K562 (cell line): ENCODE results near the gene CTDSPL2. TPM values are rescaled to one million over a fixed set of nuclear protein-coding genes. Genes with fewer than 3 reads are reported as not detected.
A peak's percentile ranks its signal among the peaks of the same experiment; 100 is the strongest.

Experiments
- ARHGAP35 ChIP-seq: fragments of 450-650 bp; IDR thresholded peaks from 2 replicates; pipeline ENCODE4 v1.6.1; 2018; ENCODE audit not compliant: partially characterized antibody
- CBX1 ChIP-seq: sonication (generic); IDR thresholded peaks from 2 replicates; pipeline ENCODE4 v1.6.1; 2016; ENCODE audit warnings: antibody characterized with exemption, low read depth, mild to moderate bottlenecking
- CHAMP1 ChIP-seq: fragments of 450-650 bp; IDR thresholded peaks from 2 replicates; pipeline ENCODE4 v1.6.1; 2016; ENCODE audit warnings: mild to moderate bottlenecking
- CREM ChIP-seq: IDR thresholded peaks from 2 replicates; pipeline ENCODE4 v1.6.1; 2014; ENCODE audit warnings: antibody characterized with exemption, low read depth
- ETS2 ChIP-seq: IDR thresholded peaks from 2 replicates; pipeline ENCODE4 v1.6.1; 2016; ENCODE audit warnings: borderline replicate concordance, missing genetic modification characterization, mild to moderate bottlenecking, moderate library complexity, missing compliant biosample characterization; ENCODE audit not compliant: poor library complexity, severe bottlenecking
- FOXA3 ChIP-seq, 2 experiments: fragments of 450-650 bp in 1 of 2; sonication (generic) in 1 of 2; formaldehyde crosslinking; IDR thresholded peaks in 1 of 2; conservative IDR thresholded peaks in 1 of 2; 2 replicates each; pipeline versions ENCODE4 v1.4.0 to v1.8.0; 2020 to 2022; ENCODE audit warnings: mild to moderate bottlenecking in 2 of 2, missing genetic modification reagents in 1 of 2
- FOXO4 ChIP-seq: fragments of 450-650 bp; formaldehyde crosslinking; IDR thresholded peaks from 2 replicates; pipeline ENCODE4 v1.4.0; 2020; ENCODE audit warnings: mild to moderate bottlenecking, moderate library complexity
- HNRNPL ChIP-seq: fragments of 200-400 bp; formaldehyde crosslinking; IDR thresholded peaks from 2 replicates; pipeline ENCODE4 v1.6.1; 2017; ENCODE audit warnings: low read depth, mild to moderate bottlenecking, low read length
- KAT2B ChIP-seq: IDR thresholded peaks from one replicate; pipeline ENCODE4 v1.6.1; 2012; ENCODE audit warnings: low read depth, mild to moderate bottlenecking, control low read depth, inconsistent platforms, low read length, moderate library complexity
- PHB2 ChIP-seq: fragments of 450-650 bp; IDR thresholded peaks from 2 replicates; pipeline ENCODE4 v1.6.1; 2017; ENCODE audit warnings: low read depth
- SP2 ChIP-seq: IDR thresholded peaks from 2 replicates; pipeline ENCODE4 v1.6.1; 2011; ENCODE audit warnings: mild to moderate bottlenecking, low read depth, low read length, moderate library complexity; ENCODE audit not compliant: poor library complexity, severe bottlenecking; ENCODE audit errors: extremely low read depth
- SREBF2 ChIP-seq: sonication (generic); formaldehyde crosslinking; IDR thresholded peaks from 2 replicates; pipeline ENCODE4 v1.4.0; 2020; ENCODE audit warnings: mild to moderate bottlenecking, missing genetic modification reagents
- SRSF3 ChIP-seq: fragments of 200-400 bp; formaldehyde crosslinking; IDR thresholded peaks from 2 replicates; pipeline ENCODE4 v1.6.1; 2016; ENCODE audit warnings: mild to moderate bottlenecking, low read length, moderate library complexity; ENCODE audit not compliant: insufficient read depth
- TFE3 ChIP-seq: fragments of 450-650 bp; formaldehyde crosslinking; IDR thresholded peaks from 2 replicates; pipeline ENCODE4 v1.4.0; 2020; ENCODE audit warnings: mild to moderate bottlenecking, mixed read lengths
- ZNF655 ChIP-seq: fragments of 250-450 bp; sonication (Bioruptor Pico); IDR thresholded peaks from 2 replicates; pipeline ENCODE4 v1.5.0; 2021
- polyA plus RNA-seq, 8 experiments: library from polyadenylated mRNA; depleted of rRNA in 4 of 8; stranded (reverse) in 5 of 8; unstranded in 3 of 8; fragments of >200 nt; fragmentation: Nextera tagmentation in 2 of 8; fragmentation: Illumina TruSeq in 1 of 8; extraction: Ambion mirVana in 2 of 8; extraction: Trizol in 1 of 8; gene quantifications; 2 replicates each; pipeline versions ENCODE4 v1.2.1 to v1.2.3, GENCODE V29; 2011 to 2014; ENCODE audit warnings: inconsistent platforms in 1 of 8, missing spikeins in 1 of 8
- total RNA-seq, 7 experiments: library from RNA; depleted of rRNA in 6 of 7; stranded (reverse); fragments of >200 nt in 6 of 7; fragmentation: Illumina TruSeq in 2 of 7; extraction: Trizol in 2 of 7; gene quantifications; 2 replicates each; pipeline versions ENCODE4 v1.2.1 to v1.2.3, GENCODE V29; 2011 to 2021; ENCODE audit warnings: low replicate concordance in 1 of 7
- TF ChIP-seq, protein P1 (sequence below): sonication (generic); IDR thresholded peaks from 2 replicates; pipeline ENCODE4 v1.6.1; 2016
- TF ChIP-seq, protein P2 (sequence below): fragments of 450-650 bp; IDR thresholded peaks from 2 replicates; pipeline ENCODE4 v1.6.1; 2018; ENCODE audit warnings: mild to moderate bottlenecking, low read depth; ENCODE audit not compliant: partially characterized antibody

Gene CTDSPL2
- total and polyA plus RNA-seq, 9 of the 15 experiments (the other 6 are each of a cell fraction or from before 2014, with no cell fraction given) = 16.8 to 79.0 (median 53.1) TPM

DNA sequence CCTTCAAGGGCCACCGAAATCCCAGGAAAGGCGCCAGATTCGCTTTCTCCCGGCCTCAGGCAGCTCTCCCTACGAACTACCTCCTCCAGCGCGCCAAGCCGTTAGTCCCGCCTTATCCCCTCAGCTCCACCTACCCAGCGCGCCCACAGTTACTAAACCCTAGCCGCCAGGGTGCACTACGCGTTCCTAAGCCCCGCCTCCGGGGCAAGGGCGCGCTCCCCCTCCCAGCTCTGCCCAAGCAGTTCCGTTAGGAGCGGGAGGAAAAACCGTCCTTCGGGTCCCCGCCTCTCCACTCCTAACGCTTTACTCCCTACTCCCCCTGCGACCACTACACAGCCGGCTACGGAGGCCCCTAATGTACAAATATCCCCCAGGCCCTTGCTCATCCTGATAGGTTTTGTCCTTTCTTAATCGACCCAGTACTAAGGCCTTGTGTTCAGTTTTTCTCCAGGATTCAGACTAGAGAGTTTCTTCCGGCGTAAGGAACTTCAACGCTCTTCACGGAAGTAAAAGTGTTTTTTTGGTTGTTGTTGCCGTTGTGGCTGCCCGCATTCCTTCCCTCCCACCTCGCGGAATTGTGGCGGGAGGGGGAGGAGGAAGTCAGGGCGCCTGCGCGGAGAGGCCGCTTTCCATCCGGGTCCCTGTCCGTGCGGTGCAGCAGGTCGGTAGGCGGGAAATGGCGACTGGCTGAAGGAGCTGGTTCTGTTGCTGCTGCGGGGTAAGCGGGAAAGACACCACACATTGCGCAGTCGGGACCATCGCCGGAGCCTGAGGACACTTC lies at the start of gene CTDSPL2 (continued):
- TF ChIP-seq SP2 = no peak
- TF ChIP-seq SREBF2 (CRISPR knock-in tag) = no peak
- peak; percentile 66 for TF ChIP-seq CREM
- no peak for TF ChIP-seq FOXA3 (CRISPR knock-in tag; conservative IDR thresholded peaks at IDR 0.05 in 1 of 2, IDR thresholded peaks at IDR 0.05 in 1 of 2)
- no peak for TF ChIP-seq HNRNPL
- peak; percentile 60 for TF ChIP-seq CHAMP1
- no peak for TF ChIP-seq FOXO4 (CRISPR knock-in tag)
- no peak for TF ChIP-seq TFE3 (CRISPR knock-in tag)
- 0 out of 2 replicates have a peak, but pooled peaks have one; percentile 63 for TF ChIP-seq CBX1
- TF ChIP-seq ZNF655 (CRISPR knock-in tag) = no peak
- no peak for TF ChIP-seq PHB2
- TF ChIP-seq SRSF3 = no peak
- TF ChIP-seq, protein P1, sequence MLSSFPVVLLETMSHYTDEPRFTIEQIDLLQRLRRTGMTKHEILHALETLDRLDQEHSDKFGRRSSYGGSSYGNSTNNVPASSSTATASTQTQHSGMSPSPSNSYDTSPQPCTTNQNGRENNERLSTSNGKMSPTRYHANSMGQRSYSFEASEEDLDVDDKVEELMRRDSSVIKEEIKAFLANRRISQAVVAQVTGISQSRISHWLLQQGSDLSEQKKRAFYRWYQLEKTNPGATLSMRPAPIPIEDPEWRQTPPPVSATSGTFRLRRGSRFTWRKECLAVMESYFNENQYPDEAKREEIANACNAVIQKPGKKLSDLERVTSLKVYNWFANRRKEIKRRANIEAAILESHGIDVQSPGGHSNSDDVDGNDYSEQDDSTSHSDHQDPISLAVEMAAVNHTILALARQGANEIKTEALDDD = peak; percentile 58; the same call in 1 of the 2 replicates
- no peak for TF ChIP-seq ETS2 (tag)
- TF ChIP-seq, protein P2, sequence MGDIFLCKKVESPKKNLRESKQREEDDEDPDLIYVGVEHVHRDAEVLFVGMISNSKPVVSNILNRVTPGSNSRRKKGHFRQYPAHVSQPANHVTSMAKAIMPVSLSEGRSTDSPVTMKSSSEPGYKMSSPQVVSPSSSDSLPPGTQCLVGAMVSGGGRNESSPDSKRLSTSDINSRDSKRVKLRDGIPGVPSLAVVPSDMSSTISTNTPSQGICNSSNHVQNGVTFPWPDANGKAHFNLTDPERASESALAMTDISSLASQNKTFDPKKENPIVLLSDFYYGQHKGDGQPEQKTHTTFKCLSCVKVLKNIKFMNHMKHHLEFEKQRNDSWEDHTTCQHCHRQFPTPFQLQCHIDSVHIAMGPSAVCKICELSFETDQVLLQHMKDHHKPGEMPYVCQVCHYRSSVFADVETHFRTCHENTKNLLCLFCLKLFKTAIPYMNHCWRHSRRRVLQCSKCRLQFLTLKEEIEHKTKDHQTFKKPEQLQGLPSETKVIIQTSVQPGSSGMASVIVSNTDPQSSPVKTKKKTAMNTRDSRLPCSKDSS = no peak
- no peak for TF ChIP-seq KAT2B
- no peak for TF ChIP-seq ARHGAP35
